ENCODE data around the gene MMP28.
A peak's percentile ranks its signal among the peaks of the same experiment; 100 is the strongest.

The MMP28 gene

GRCh38 chr17:35740997-35741931, 54.2 kb downstream of the MMP28 start:
- DNase-seq = no peak

GRCh38 chr17:35740216-35740615, 55.2 kb downstream of the MMP28 start:
- no peak for DNase-seq

GRCh38 chr17:35738519-35739133, 56.8 kb downstream of the MMP28 start:
- no peak for DNase-seq

- no peak for DNase-seq
These were observed 59.2 kb downstream of the MMP28 start for GRCh38 chr17:35736236-35736635.

- no peak for DNase-seq
These were observed 60.2 kb downstream of the MMP28 start for GRCh38 chr17:35735036-35735805.

GRCh38 chr17:35734396-35734795, 61.0 kb downstream of the MMP28 start:
- DNase-seq = no peak

- no peak for DNase-seq
These were observed 62.1 kb downstream of the MMP28 start for GRCh38 chr17:35733366-35733765.

GRCh38 chr17:35732806-35733136, 62.7 kb downstream of the MMP28 start:
- DNase-seq = no peak

GRCh38 chr17:35731917-35732805, 63.3 kb downstream of the MMP28 start:
- DNase-seq = no peak

GRCh38 chr17:35731239-35731916, 64.1 kb downstream of the MMP28 start, which contains the start of gene RASL10B:
Gene RASL10B, plus strand, starts transcription at chr17:35731639. Its CDS starts 3,546 bp downstream, at chr17:35735185.
- peak; percentile 37 for DNase-seq

- no peak for DNase-seq
These were observed 64.9 kb downstream of the MMP28 start for GRCh38 chr17:35730400-35731005.

- no peak for DNase-seq
These were observed 66.0 kb downstream of the MMP28 start for GRCh38 chr17:35729405-35729833.

GRCh38 chr17:35728551-35728950, 66.9 kb downstream of the MMP28 start:
- DNase-seq = no peak

GRCh38 chr17:35727635-35728034, 67.8 kb downstream of the MMP28 start:
- no peak for DNase-seq

- DNase-seq = no peak
These were observed 68.4 kb downstream of the MMP28 start for GRCh38 chr17:35726953-35727460.

GRCh38 chr17:35726127-35726952, 69.1 kb downstream of the MMP28 start:
- DNase-seq = no peak

GRCh38 chr17:35725802-35726126, 69.7 kb downstream of the MMP28 start:
- no peak for DNase-seq

GRCh38 chr17:35725058-35725457, 70.4 kb downstream of the MMP28 start:
- DNase-seq = no peak

GRCh38 chr17:35723735-35724134, 71.7 kb downstream of the MMP28 start:
- no peak for DNase-seq

GRCh38 chr17:35717475-35717874, 78.0 kb downstream of the MMP28 start:
- DNase-seq = no peak
